Activated CD4-positive, alpha-beta T cell treated with anti-CD3 and anti-CD28 coated beads, Interleukin-2, Interleukin-6, amounts not matched to agents 100 ng/mL and 50 ng/mL, durations not matched to agents 16 hours and 8 hours (primary cell): Measurements from ENCODE around the gene SPATA13.
"Not testable (repeated sequence)": the region's sequence is repeated elsewhere in the genome, so short reads cannot be mapped to it uniquely, and the experiment has no call there.

Experiments
- DNase-seq: peaks from one replicate; pipeline ENCODE4 v3.0.0-alpha.2; 2020

Gene SPATA13

DNA sequence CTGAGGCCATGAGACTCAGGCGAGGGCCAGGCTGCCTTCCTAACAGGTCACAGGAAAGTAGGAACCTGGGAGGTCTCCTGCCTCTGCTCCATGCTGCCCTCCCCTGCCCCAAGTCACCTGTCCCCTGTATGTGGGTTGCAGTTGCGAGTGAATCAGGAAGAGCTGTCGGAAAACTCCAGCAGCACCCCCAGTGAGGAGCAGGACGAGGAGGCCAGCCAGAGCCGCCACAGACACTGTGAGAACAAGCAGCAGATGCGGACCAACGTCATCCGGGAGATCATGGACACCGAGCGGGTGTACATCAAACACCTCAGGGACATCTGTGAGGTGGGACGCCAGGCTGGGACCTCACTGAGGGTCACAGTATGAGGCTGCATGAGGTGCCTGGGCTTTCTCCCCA lies 126.1 kb downstream of the SPATA13 start:
- DNase-seq, result no peak

DNA sequence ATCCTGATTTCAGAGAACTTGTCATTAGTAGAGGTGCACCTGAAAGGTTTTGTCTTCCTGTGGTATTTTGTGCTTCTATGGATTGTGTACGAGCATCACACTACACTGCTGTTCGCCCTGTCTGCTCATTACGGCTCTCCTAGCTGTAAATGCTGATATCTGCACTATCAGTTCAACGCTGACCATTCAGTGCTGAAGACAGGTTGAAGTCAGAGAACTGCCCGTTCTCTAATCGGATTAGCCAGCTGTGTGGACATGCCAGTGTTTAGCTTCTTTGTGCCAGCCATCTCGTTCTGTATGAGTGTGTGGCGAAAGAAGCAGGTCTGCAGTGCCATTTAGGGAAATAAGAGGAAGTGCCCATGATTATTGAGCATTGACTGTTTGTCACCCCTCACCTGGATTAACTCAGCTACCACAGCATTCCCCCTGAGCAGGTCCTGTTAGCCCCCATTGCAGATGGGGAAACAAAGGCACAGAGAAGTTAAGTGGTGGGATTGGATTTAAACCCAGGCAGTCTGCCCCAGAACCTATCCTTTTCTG lies 127.3 kb downstream of the SPATA13 start:
- no peak for DNase-seq

- DNase-seq, result no peak
These were observed 128.3 kb downstream of the SPATA13 start for GRCh38 chr13:24288870-24289269.

- DNase-seq, result no peak
These were observed 129.9 kb downstream of the SPATA13 start for GRCh38 chr13:24290280-24290932.

GRCh38 chr13:24292481-24292880 lies 132.0 kb downstream of the SPATA13 start:
- DNase-seq, result no peak

DNA sequence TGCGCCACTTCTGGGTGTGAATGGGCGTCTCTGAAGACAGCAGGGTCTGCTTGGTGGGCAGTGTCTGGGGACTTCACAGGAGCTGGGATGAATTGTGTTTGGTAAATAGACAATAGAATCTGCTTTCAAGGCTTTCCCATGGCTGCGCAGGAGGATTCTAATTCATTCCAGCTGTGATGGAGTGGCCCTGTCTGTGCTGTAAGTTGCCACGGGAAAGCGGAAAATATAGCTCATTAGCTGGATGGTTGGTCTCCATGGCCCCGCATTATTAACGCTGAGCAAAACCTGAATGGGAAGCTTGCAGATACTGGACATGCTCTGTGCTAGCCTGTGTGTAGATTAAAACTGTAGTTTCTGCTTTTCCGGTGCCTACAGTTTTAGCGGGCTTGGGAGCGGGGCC lies 133.2 kb downstream of the SPATA13 start:
- no peak for DNase-seq

- no peak for DNase-seq
These were observed 139.1 kb downstream of the SPATA13 start for GRCh38 chr13:24299488-24300114.

DNA sequence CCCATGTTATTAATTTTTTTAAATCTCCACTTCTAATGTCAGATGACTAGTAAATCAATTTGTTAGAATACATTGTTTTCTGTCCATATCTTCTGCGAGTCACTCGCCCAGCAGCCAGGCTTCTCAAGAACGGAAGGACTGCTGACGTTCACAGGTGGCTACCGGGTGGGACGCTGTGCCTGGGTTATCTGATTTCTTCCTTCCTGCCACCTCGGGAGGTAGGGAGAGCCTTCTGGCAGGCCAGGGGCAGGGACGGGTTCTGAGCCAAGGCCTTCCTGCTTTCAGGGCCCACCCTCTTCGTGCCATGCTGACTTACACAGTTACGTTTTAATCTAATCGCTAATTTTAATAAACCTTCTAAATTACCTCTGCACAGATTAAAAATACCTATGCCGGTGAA lies 140.9 kb downstream of the SPATA13 start:
- DNase-seq, result no peak

DNA sequence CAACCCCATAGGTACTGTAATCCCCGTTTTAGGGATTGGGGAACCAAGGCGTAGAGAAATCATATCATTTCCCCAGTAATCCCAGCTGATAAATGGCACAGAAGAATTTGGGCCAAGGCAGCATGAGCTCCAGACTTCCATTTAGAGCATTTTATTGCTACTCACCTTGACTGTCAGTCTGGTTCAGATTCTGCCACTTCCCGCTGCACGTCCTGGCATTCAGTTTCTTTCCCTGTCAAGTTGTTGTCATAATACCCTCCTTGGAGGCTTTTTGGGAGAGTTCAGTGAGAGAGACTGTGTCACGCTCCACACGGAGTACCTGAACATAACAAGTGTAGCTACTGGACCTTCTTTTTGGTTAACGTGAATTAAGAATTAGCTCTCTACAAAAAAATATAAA lies 141.4 kb downstream of the SPATA13 start:
- no peak for DNase-seq

DNA sequence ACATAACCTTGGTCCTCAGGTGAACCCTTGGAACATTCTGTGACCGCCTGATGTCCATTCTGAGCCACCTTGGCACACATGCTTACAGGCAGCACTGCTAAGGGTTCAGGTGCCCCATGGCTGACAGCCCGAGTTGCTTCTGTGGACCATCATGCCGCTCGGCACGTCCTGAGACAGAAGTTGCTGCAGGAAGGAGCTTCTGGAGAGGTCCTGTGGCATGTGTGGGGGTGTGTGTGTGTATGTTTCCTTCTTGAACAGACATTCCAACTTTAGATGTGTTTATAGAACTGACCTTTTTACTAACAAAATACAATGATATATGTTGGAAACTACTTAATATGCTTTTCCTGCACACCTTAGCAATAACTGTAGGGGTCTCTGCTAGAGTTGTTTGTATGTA lies 144.1 kb downstream of the SPATA13 start:
- no peak for DNase-seq

- no peak for DNase-seq
These were observed 146.1 kb downstream of the SPATA13 start for GRCh38 chr13:24306632-24307031.

- no peak for DNase-seq
These were observed 146.9 kb downstream of the SPATA13 start for GRCh38 chr13:24307211-24308067.

DNA sequence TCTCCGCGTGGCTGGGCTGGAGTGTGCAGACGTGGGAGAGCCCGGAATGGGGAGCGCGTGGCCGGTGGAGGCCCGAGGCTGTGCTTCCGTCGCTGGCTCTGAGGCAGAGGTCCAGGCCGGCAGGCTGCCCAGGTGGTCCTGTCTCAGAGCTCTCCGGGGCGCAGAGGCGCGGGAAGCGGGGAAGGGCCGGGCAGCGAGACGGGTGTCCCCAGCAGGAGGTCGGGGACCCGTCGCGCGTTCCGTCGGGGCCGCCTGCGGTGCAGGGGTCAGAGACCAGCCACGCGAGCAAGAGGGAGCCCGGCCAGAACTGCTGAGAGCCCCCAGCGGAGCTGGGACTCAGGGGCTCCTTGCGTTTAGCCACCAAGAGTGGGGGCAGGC lies 147.5 kb downstream of the SPATA13 start:
- DNase-seq, result no peak

GRCh38 chr13:24308488-24309020 lies 148.0 kb downstream of the SPATA13 start:
- DNase-seq, result no peak

GRCh38 chr13:24309300-24309699 lies 148.8 kb downstream of the SPATA13 start, which contains the start of gene C1QTNF9:
TSS of gene C1QTNF9 (plus strand) at chr13:24309580. CDS start at chr13:24316004, 6,424 bp downstream.
- DNase-seq, result not testable (repeated sequence)

GRCh38 chr13:24313439-24313838 lies 152.9 kb downstream of the SPATA13 start:
- no peak for DNase-seq

DNA sequence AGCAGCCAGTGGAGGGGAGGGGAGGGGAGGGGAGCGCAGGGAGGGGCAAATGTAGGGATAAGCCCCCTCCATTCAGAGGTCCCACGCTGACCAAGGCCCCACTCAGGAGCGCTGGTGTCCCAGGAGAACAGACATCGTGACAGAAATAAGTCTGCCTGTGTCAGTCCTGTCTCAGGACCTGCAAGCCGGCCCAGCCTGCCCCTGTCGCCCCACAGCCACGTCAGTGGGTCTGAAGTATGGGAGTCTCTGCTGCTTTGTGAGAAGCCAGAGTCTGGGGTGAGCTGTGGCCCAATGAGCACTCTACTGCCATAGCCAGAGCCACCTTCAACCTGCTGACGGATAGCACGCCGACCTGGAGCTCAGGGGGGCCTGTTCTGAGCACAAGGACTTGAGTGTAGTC lies 157.3 kb downstream of the SPATA13 start:
- not testable (repeated sequence) for DNase-seq

- not testable (repeated sequence) for DNase-seq
These were observed 158.4 kb downstream of the SPATA13 start for GRCh38 chr13:24318878-24319277.

- DNase-seq, result not testable (repeated sequence)
These were observed 159.1 kb downstream of the SPATA13 start for GRCh38 chr13:24319641-24320040.

- not testable (repeated sequence) for DNase-seq
These were observed 160.9 kb downstream of the SPATA13 start for GRCh38 chr13:24321416-24321815.

DNA sequence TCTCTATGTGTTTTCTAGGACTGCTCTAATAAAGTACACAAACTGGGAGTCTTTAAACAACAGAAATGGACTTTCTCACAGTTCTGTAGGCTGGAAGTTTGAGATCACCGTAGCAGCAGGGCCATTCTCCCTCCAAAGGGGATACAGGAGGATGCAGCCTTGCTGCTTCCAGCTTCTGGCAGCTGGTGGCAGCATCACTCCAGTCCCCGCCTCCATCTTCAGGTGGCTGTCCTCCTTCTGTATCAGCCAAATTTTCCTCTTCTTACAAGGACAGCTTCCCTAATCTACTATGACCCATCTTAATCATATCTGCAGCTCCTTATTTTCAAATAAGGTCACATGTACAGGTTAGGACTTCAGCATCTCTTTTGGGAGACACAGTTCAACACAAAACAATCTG lies 161.9 kb downstream of the SPATA13 start:
- DNase-seq, result not testable (repeated sequence)

DNA sequence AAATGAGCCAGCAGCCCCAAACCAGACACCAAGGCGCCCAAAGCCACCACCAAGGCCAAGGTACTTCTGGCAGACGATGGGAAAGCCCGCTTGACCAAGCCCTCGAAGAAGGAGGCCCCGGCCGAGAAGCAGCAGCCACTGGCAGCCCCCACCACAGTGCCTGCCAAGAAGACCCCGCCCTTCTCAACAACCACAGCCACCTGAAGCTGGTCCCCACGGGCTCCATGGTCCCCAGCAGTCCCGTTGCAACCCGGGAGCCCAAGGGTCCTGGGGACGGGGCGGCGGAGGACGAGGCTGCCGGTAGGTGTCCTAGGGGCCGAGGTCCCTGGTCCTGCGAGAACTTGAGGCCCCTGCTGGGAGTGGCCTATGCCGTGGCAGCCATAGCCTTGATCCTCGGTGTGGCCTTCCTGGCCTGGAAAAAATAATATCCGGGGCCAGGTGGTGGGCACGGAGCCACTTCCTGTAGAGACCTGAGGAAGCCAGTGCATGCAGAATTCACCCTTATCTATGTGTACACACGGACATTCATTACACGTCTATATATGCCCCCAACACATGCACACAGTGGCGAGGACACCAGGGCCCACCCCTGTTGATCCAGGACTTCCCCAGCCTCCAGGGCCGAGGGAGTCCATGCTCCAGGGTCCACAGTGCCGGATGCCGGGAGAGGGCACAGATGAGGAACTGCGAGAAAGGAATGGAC lies 162.7 kb downstream of the SPATA13 start:
- DNase-seq, result no peak

DNA sequence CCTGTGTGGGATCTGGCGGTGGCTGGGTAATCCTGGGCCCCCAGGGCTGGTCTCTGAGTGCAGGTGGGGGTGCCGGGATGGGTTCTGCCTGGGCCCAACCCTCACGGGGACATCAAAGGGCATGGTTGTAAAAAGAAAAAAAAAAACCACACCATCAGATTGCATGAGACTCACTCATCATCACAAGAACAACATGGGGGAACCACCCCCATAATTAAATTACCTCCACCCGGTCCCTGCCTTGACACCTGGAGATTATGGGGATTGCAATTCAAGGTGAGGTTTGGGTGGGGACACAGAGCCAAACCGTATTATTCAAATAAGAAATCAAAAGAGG lies 163.2 kb downstream of the SPATA13 start:
- DNase-seq, result no peak
